ENCODE data around the gene RIMS4. TPM values are rescaled to one million over a fixed set of nuclear protein-coding genes. Genes with fewer than 3 reads are reported as not detected.

RIMS4 gene
- total RNA-seq, 2 donors from 2014 or later, result 0.05 to 0.07 TPM

- H3K27me3 Mint-ChIP-seq (ENCODE audit: low read depth), result peaks cover 29% of the 10 kb centered on the region
- H3K36me3 Mint-ChIP-seq (ENCODE audit: insufficient read depth in 2 of 2), result no peaks in the 10 kb centered on the region
- H3K4me3 Mint-ChIP-seq, result no peak overlapping the region
- DNase-seq, result no peak
- H3K27ac Mint-ChIP-seq, result no peak overlapping the region
- no peaks in the 10 kb centered on the region for H3K4me1 Mint-ChIP-seq (ENCODE audit: low read depth)
- H3K9me3 Mint-ChIP-seq, result no peaks in the 10 kb centered on the region
- ATAC-seq (replicated peaks in 1 of 2), result no peak
These were observed 7.6 kb downstream of the RIMS4 start for GRCh38 chr20:44802702-44803101.

- H3K27me3 Mint-ChIP-seq (ENCODE audit: low read depth), result peaks cover 19% of the 10 kb centered on the region
- no peaks in the 10 kb centered on the region for H3K36me3 Mint-ChIP-seq (ENCODE audit: insufficient read depth in 2 of 2)
- ATAC-seq (replicated peaks in 1 of 2) (no peak), DNase-seq (no peak)
- no peaks in the 10 kb centered on the region for H3K4me1 Mint-ChIP-seq (ENCODE audit: low read depth)
- H3K4me3 Mint-ChIP-seq, result no peak overlapping the region
- no peaks in the 10 kb centered on the region for H3K9me3 Mint-ChIP-seq
- no peak overlapping the region for H3K27ac Mint-ChIP-seq
These were observed 9.8 kb downstream of the RIMS4 start for GRCh38 chr20:44800391-44801046.

GRCh38 chr20:44799691-44800090, 10.7 kb downstream of the RIMS4 start:
- Mint-ChIP-seq H3K4me1 (ENCODE audit: low read depth) (no peaks in the 10 kb centered on the region), H3K9me3 (no peaks in the 10 kb centered on the region), H3K27me3 (ENCODE audit: low read depth) (peaks cover 16% of the 10 kb centered on the region), H3K4me3 (no peak overlapping the region), H3K27ac (no peak overlapping the region), H3K36me3 (ENCODE audit: insufficient read depth in 2 of 2) (no peaks in the 10 kb centered on the region)
- ATAC-seq (replicated peaks in 1 of 2) (no peak), DNase-seq (no peak)

- DNase-seq (no peak), ATAC-seq (replicated peaks in 1 of 2) (no peak)
- Mint-ChIP-seq H3K4me3 (no peak overlapping the region), H3K4me1 (ENCODE audit: low read depth) (no peaks in the 10 kb centered on the region), H3K9me3 (no peaks in the 10 kb centered on the region), H3K27me3 (ENCODE audit: low read depth) (peaks cover 7% of the 10 kb centered on the region), H3K36me3 (ENCODE audit: insufficient read depth in 2 of 2) (no peaks in the 10 kb centered on the region), H3K27ac (no peak overlapping the region)
These were observed 13.4 kb downstream of the RIMS4 start for GRCh38 chr20:44796758-44797457.

- no peak overlapping the region for H3K4me3 Mint-ChIP-seq
- H3K4me1 Mint-ChIP-seq (ENCODE audit: low read depth), result no peaks in the 10 kb centered on the region
- peaks cover 7% of the 10 kb centered on the region for H3K27me3 Mint-ChIP-seq (ENCODE audit: low read depth)
- no peaks in the 10 kb centered on the region for H3K36me3 Mint-ChIP-seq (ENCODE audit: insufficient read depth in 2 of 2)
- no peaks in the 10 kb centered on the region for H3K9me3 Mint-ChIP-seq
- DNase-seq (no peak), ATAC-seq (replicated peaks in 1 of 2) (no peak)
- no peak overlapping the region for H3K27ac Mint-ChIP-seq
These were observed 14.0 kb downstream of the RIMS4 start for GRCh38 chr20:44796311-44796710.

GRCh38 chr20:44795836-44796235, 14.5 kb downstream of the RIMS4 start:
- Mint-ChIP-seq H3K4me1 (ENCODE audit: low read depth) (no peaks in the 10 kb centered on the region), H3K36me3 (ENCODE audit: insufficient read depth in 2 of 2) (no peaks in the 10 kb centered on the region), H3K9me3 (no peaks in the 10 kb centered on the region), H3K27me3 (ENCODE audit: low read depth) (peaks cover 7% of the 10 kb centered on the region), H3K27ac (no peak overlapping the region), H3K4me3 (no peak overlapping the region)
- ATAC-seq (replicated peaks in 1 of 2), result no peak
- no peak for DNase-seq

GRCh38 chr20:44792796-44793195, 17.6 kb downstream of the RIMS4 start:
- Mint-ChIP-seq H3K4me3 (no peak overlapping the region), H3K4me1 (ENCODE audit: low read depth) (no peaks in the 10 kb centered on the region), H3K27ac (no peak overlapping the region), H3K36me3 (ENCODE audit: insufficient read depth in 2 of 2) (no peaks in the 10 kb centered on the region), H3K27me3 (ENCODE audit: low read depth) (peaks cover 7% of the 10 kb centered on the region), H3K9me3 (no peaks in the 10 kb centered on the region)
- no peak for ATAC-seq (replicated peaks in 1 of 2)
- no peak for DNase-seq

- DNase-seq (no peak), ATAC-seq (replicated peaks in 1 of 2) (no peak)
- Mint-ChIP-seq H3K9me3 (no peaks in the 10 kb centered on the region), H3K4me1 (ENCODE audit: low read depth) (no peaks in the 10 kb centered on the region), H3K36me3 (ENCODE audit: insufficient read depth in 2 of 2) (no peaks in the 10 kb centered on the region), H3K27me3 (ENCODE audit: low read depth) (peaks cover 14% of the 10 kb centered on the region), H3K4me3 (no peak overlapping the region), H3K27ac (no peak overlapping the region)
These were observed 19.5 kb downstream of the RIMS4 start for GRCh38 chr20:44790638-44791393.

GRCh38 chr20:44788706-44789456, 21.5 kb downstream of the RIMS4 start:
- Mint-ChIP-seq H3K9me3 (no peaks in the 10 kb centered on the region), H3K27me3 (ENCODE audit: low read depth) (peaks cover 19% of the 10 kb centered on the region), H3K4me1 (ENCODE audit: low read depth) (no peaks in the 10 kb centered on the region), H3K4me3 (no peak overlapping the region), H3K27ac (no peak overlapping the region), H3K36me3 (ENCODE audit: insufficient read depth in 2 of 2) (no peaks in the 10 kb centered on the region)
- DNase-seq, result no peak
- ATAC-seq (replicated peaks in 1 of 2), result no peak

- Mint-ChIP-seq H3K9me3 (no peaks in the 10 kb centered on the region), H3K27ac (no peak overlapping the region), H3K36me3 (ENCODE audit: insufficient read depth in 2 of 2) (no peaks in the 10 kb centered on the region), H3K27me3 (ENCODE audit: low read depth) (peaks cover 19% of the 10 kb centered on the region), H3K4me3 (no peak overlapping the region), H3K4me1 (ENCODE audit: low read depth) (no peaks in the 10 kb centered on the region)
- DNase-seq (no peak), ATAC-seq (replicated peaks in 1 of 2) (no peak)
These were observed 23.0 kb downstream of the RIMS4 start for GRCh38 chr20:44787299-44787698.

- ATAC-seq (replicated peaks in 1 of 2), result no peak
- no peak for DNase-seq
- no peaks in the 10 kb centered on the region for H3K9me3 Mint-ChIP-seq
- H3K36me3 Mint-ChIP-seq (ENCODE audit: insufficient read depth in 2 of 2), result no peaks in the 10 kb centered on the region
- no peak overlapping the region for H3K4me3 Mint-ChIP-seq
- H3K27ac Mint-ChIP-seq, result no peak overlapping the region
- peaks cover 25% of the 10 kb centered on the region for H3K27me3 Mint-ChIP-seq (ENCODE audit: low read depth)
- no peaks in the 10 kb centered on the region for H3K4me1 Mint-ChIP-seq (ENCODE audit: low read depth)
These were observed 24.6 kb downstream of the RIMS4 start for GRCh38 chr20:44785768-44786167.

GRCh38 chr20:44784688-44785087, 25.7 kb downstream of the RIMS4 start:
- H3K27ac Mint-ChIP-seq, result no peak overlapping the region
- H3K4me1 Mint-ChIP-seq (ENCODE audit: low read depth), result no peaks in the 10 kb centered on the region
- no peak overlapping the region for H3K4me3 Mint-ChIP-seq
- ATAC-seq (replicated peaks in 1 of 2) (no peak), DNase-seq (no peak)
- no peaks in the 10 kb centered on the region for H3K9me3 Mint-ChIP-seq
- no peaks in the 10 kb centered on the region for H3K36me3 Mint-ChIP-seq (ENCODE audit: insufficient read depth in 2 of 2)
- H3K27me3 Mint-ChIP-seq (ENCODE audit: low read depth), result peaks cover 30% of the 10 kb centered on the region

GRCh38 chr20:44781791-44782190, 28.6 kb downstream of the RIMS4 start:
- ATAC-seq (replicated peaks in 1 of 2), result no peak
- peaks cover 25% of the 10 kb centered on the region for H3K27me3 Mint-ChIP-seq (ENCODE audit: low read depth)
- no peak for DNase-seq
- H3K4me1 Mint-ChIP-seq (ENCODE audit: low read depth), result no peaks in the 10 kb centered on the region
- no peak overlapping the region for H3K27ac Mint-ChIP-seq
- no peak overlapping the region for H3K4me3 Mint-ChIP-seq
- no peaks in the 10 kb centered on the region for H3K36me3 Mint-ChIP-seq (ENCODE audit: insufficient read depth in 2 of 2)
- H3K9me3 Mint-ChIP-seq, result no peaks in the 10 kb centered on the region
